OCI-LY7 (cell line): Measurements from ENCODE around the gene SALL3. TPM values are rescaled to one million over a fixed set of nuclear protein-coding genes. Genes with fewer than 3 reads are reported as not detected.

Experiments used
- BruUV-seq: library from RNA; stranded (reverse); fragments of 400-500 nt; replicated peaks from 2 replicates; lab custom pipeline; 2021; lab: Mats Ljungman, UMichigan
- CTCF ChIA-PET: fragments of 300-600 bp; sonication (Branson Sonifier 250); formaldehyde crosslinking; loops from one replicate; lab custom pipeline; 2022; ENCODE audit warnings: antibody characterized with exemption; ENCODE audit not compliant: unreplicated experiment; lab: Charles Lee
- POLR2A ChIA-PET: fragments of 300-600 bp; sonication (Branson Sonifier 250); formaldehyde crosslinking; loops from one replicate; lab custom pipeline; 2022; ENCODE audit warnings: antibody characterized with exemption; lab: Charles Lee
- DNase-seq: peaks from one replicate; pipeline ENCODE4 v3.0.0-alpha.2; 2015; ENCODE audit warnings: low spot score
- H2AFZ ChIP-seq: fragments of 200-600 bp; sonication (generic), shearing (Covaris generic); 2 replicates; pipeline ENCODE4 v1.6.1; 2014; ENCODE audit warnings: mild to moderate bottlenecking, antibody characterized with exemption, low read length, moderate library complexity
- H3K27ac ChIP-seq: fragments of 200-600 bp; sonication (generic); 2 replicates; pipeline ENCODE4 v1.5.1; 2014; ENCODE audit warnings: mixed run types, low read depth, mild to moderate bottlenecking, moderate library complexity, low read length, inconsistent platforms; ENCODE audit not compliant: poor library complexity, severe bottlenecking
- H3K36me3 ChIP-seq: fragments of 200-600 bp; sonication (generic); 2 replicates; pipeline ENCODE4 v1.6.1; 2014; ENCODE audit warnings: mild to moderate bottlenecking, antibody characterized with exemption, low read length, moderate library complexity, mixed read lengths; ENCODE audit not compliant: insufficient read depth
- H3K4me1 ChIP-seq: fragments of 200-600 bp; sonication (generic); 2 replicates; pipeline ENCODE4 v1.5.1; 2014; ENCODE audit warnings: mild to moderate bottlenecking, low read length; ENCODE audit not compliant: insufficient read depth, poor library complexity, severe bottlenecking
- H3K4me2 ChIP-seq: fragments of 200-600 bp; sonication (generic); 2 replicates; pipeline ENCODE4 v1.6.1; 2014; ENCODE audit warnings: mild to moderate bottlenecking, low read length
- H3K4me3 ChIP-seq: fragments of 200-600 bp; sonication (generic); 2 replicates; pipeline ENCODE4 v1.5.1; 2014; ENCODE audit warnings: mild to moderate bottlenecking, low read depth, low read length; ENCODE audit not compliant: poor library complexity, severe bottlenecking
- H3K79me2 ChIP-seq: fragments of 200-600 bp; sonication (generic); 2 replicates; pipeline ENCODE4 v1.6.1; 2016; ENCODE audit warnings: low read depth, mild to moderate bottlenecking, low read length, moderate library complexity, mixed read lengths; ENCODE audit not compliant: insufficient read depth
- H3K9me2 ChIP-seq: fragments of 200-600 bp; sonication (generic); 2 replicates; pipeline ENCODE4 v1.6.1; 2016; ENCODE audit warnings: mild to moderate bottlenecking, low read length, mixed read lengths; ENCODE audit not compliant: insufficient read depth
- H3K9me3 ChIP-seq: fragments of 200-600 bp; sonication (generic); 2 replicates; pipeline ENCODE4 v1.6.1; 2014; ENCODE audit warnings: mild to moderate bottlenecking, mixed run types, low read length, mixed read lengths
- H4K20me1 ChIP-seq: fragments of 200-600 bp; sonication (generic); 2 replicates; pipeline ENCODE4 v1.6.1; 2014; ENCODE audit warnings: mild to moderate bottlenecking, antibody characterized with exemption, low read length, moderate library complexity, mixed read lengths; ENCODE audit not compliant: insufficient read depth
- CTCF ChIP-seq: fragments of 200-600 bp; sonication (generic); conservative IDR thresholded peaks from 2 replicates; pipeline ENCODE4 v1.5.1; 2014; ENCODE audit warnings: mild to moderate bottlenecking, antibody characterized with exemption, low read length, moderate library complexity, mixed read lengths
- EZH2phosphoT487 ChIP-seq: fragments of 200-600 bp; sonication (generic); IDR thresholded peaks from 2 replicates; pipeline ENCODE4 v1.6.1; 2018; ENCODE audit warnings: low read depth, borderline replicate concordance, mild to moderate bottlenecking, mixed run types, antibody characterized with exemption, low read length, moderate library complexity, mixed read lengths
- intact Hi-C: fragments of 100-400 bp; cut with micrococcal nuclease; formaldehyde crosslinking; loops from one replicate; pipeline ENCODE4 v1.10.0; 2022; ENCODE audit not compliant: unreplicated experiment
- total RNA-seq, 2 experiments: library from RNA; depleted of rRNA in 1 of 2; stranded (reverse); fragments of >200 nt in 1 of 2; shearing (Covaris generic) in 1 of 2; gene quantifications; 2 replicates each; pipeline ENCODE4 v1.2.3, GENCODE V29; 2014 to 2022

SALL3 gene
- total RNA-seq, 2 experiments from 2014 or later = not detected

- intact Hi-C loops = no loop called here
- no peaks in the 10 kb centered on the region for H3K9me3 ChIP-seq
- H3K36me3 ChIP-seq = no peaks in the 10 kb centered on the region
- H3K4me1 ChIP-seq = no peaks in the 10 kb centered on the region
- no peak overlapping the region for H2AFZ ChIP-seq
- no peak for DNase-seq
- no peak overlapping the region for H3K4me3 ChIP-seq
- POLR2A ChIA-PET = no interaction called here
- no peaks in the 10 kb centered on the region for H4K20me1 ChIP-seq
- CTCF ChIA-PET = no interaction called here
- H3K4me2 ChIP-seq = no peak overlapping the region
- H3K27ac ChIP-seq = no peak overlapping the region
- no peaks in the 10 kb centered on the region for H3K79me2 ChIP-seq
- no TSS peak for BruUV-seq
- H3K9me2 ChIP-seq = no peaks in the 10 kb centered on the region
- TF ChIP-seq CTCF (no peak), EZH2phosphoT487 (no peak)
Observed at GRCh38 chr18:78972385-78972918, 7.2 kb upstream of the SALL3 start.

DNA sequence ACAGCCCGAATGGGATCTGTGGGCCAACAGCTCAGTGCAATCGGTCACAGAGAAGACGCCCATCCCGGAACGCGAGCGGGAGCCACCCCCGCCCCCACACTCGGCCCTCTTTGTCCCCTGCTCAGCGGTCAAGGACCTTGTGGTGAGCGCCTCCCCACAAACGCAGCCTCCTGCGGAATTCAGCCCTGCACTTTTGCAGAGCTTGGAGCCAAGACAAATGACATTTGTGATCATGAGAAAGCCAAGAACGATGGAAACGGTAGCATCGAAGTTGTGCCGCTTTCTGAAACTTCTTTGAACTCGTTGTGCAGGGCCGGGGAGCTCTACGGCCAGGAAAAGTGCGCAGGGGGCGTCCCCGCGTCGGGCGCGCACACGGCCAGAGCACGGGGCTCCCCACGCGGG is 6.7 kb upstream of the SALL3 start:
- Histone ChIP-seq H3K9me2 (no peaks in the 10 kb centered on the region), H3K27ac (no peak overlapping the region), H3K9me3 (no peaks in the 10 kb centered on the region), H3K79me2 (no peaks in the 10 kb centered on the region), H2AFZ (no peak overlapping the region), H3K4me2 (no peak overlapping the region), H3K4me3 (no peak overlapping the region), H3K36me3 (no peaks in the 10 kb centered on the region), H4K20me1 (no peaks in the 10 kb centered on the region), H3K4me1 (no peaks in the 10 kb centered on the region)
- ChIA-PET CTCF (no interaction called here), POLR2A (no interaction called here)
- no TSS peak for BruUV-seq
- DNase-seq = no peak
- TF ChIP-seq EZH2phosphoT487 (no peak), CTCF (no peak)
- intact Hi-C loops = no loop called here

GRCh38 chr18:78973357-78974083 is 6.1 kb upstream of the SALL3 start:
- no peaks in the 10 kb centered on the region for H3K79me2 ChIP-seq
- no peak overlapping the region for H3K27ac ChIP-seq
- H3K36me3 ChIP-seq = no peaks in the 10 kb centered on the region
- no peak for DNase-seq
- H3K4me3 ChIP-seq = no peak overlapping the region
- no peak overlapping the region for H3K4me2 ChIP-seq
- H3K4me1 ChIP-seq = no peaks in the 10 kb centered on the region
- H3K9me3 ChIP-seq = no peaks in the 10 kb centered on the region
- ChIA-PET CTCF (no interaction called here), POLR2A (no interaction called here)
- intact Hi-C loops = no loop called here
- H3K9me2 ChIP-seq = no peaks in the 10 kb centered on the region
- H4K20me1 ChIP-seq = no peaks in the 10 kb centered on the region
- H2AFZ ChIP-seq = no peak overlapping the region
- TF ChIP-seq EZH2phosphoT487 (no peak), CTCF (no peak)
- no TSS peak for BruUV-seq
